Stimulated activated naive CD4-positive, alpha-beta T cell (primary cell): ENCODE measurements around the gene TPX2.

Experiments used
- DNase-seq, 6 experiments: peaks; one replicate each; lab custom pipeline; 2025; lab: John Stamatoyannopoulos, UW

The TPX2 gene

GRCh38 chr20:31738729-31739549 is at the start of gene TPX2:
TPX2 (plus strand) TSS chr20:31739290; CDS start chr20:31757477, 18,187 bp downstream.
- peak; percentile 62 to 82 (median 73) for DNase-seq

GRCh38 chr20:31690124-31690666 is 48.9 kb upstream of the TPX2 start:
- no peak for DNase-seq

- no peak for DNase-seq
Observed at GRCh38 chr20:31691646-31692275, 47.3 kb upstream of the TPX2 start.

GRCh38 chr20:31693402-31693801 is 45.7 kb upstream of the TPX2 start:
- no peak for DNase-seq

GRCh38 chr20:31693987-31694661 is 45.0 kb upstream of the TPX2 start:
- DNase-seq = no peak

- DNase-seq = no peak
Observed at GRCh38 chr20:31694842-31695593, 44.1 kb upstream of the TPX2 start.

GRCh38 chr20:31695849-31696804 is 43.0 kb upstream of the TPX2 start:
- DNase-seq = no peak

GRCh38 chr20:31698243-31698802 is 40.8 kb upstream of the TPX2 start:
- no peak for DNase-seq

GRCh38 chr20:31698803-31699718 is 40.0 kb upstream of the TPX2 start:
- no peak for DNase-seq

- no peak for DNase-seq
Observed at GRCh38 chr20:31699801-31700728, 39.0 kb upstream of the TPX2 start.

- no peak for DNase-seq
Observed at GRCh38 chr20:31700747-31701146, 38.3 kb upstream of the TPX2 start.

GRCh38 chr20:31701591-31701990 is 37.5 kb upstream of the TPX2 start:
- no peak for DNase-seq

GRCh38 chr20:31704225-31705119 is 34.6 kb upstream of the TPX2 start:
- no peak for DNase-seq

GRCh38 chr20:31705191-31705590 is 33.9 kb upstream of the TPX2 start:
- DNase-seq = no peak

GRCh38 chr20:31705598-31706597 is 33.2 kb upstream of the TPX2 start:
- DNase-seq = no peak
